Glutamatergic neuron (in vitro differentiated cells): ENCODE results near the gene STARD9. TPM values are rescaled to one million over a fixed set of nuclear protein-coding genes. Genes with fewer than 3 reads are reported as not detected.
"Not testable (repeated sequence)": the region's sequence is repeated elsewhere in the genome, so short reads cannot be mapped to it uniquely, and the experiment has no call there.

Experiments used
- DNase-seq: peaks from one replicate; pipeline ENCODE4 v3.0.0; 2022
- H3K27ac Mint-ChIP-seq: one replicate; pipeline ENCODE4 v1.8.0; 2020; ENCODE audit warnings: mild to moderate bottlenecking, mixed read lengths, inconsistent platforms; ENCODE audit not compliant: unreplicated experiment
- H3K27me3 Mint-ChIP-seq: one replicate; pipeline ENCODE4 v1.8.0; 2020; ENCODE audit warnings: mild to moderate bottlenecking, moderate library complexity, mixed read lengths, inconsistent platforms; ENCODE audit not compliant: unreplicated experiment
- H3K36me3 Mint-ChIP-seq: one replicate; pipeline ENCODE4 v1.8.0; 2020; ENCODE audit warnings: mild to moderate bottlenecking, mixed read lengths, inconsistent platforms; ENCODE audit not compliant: unreplicated experiment
- H3K4me1 Mint-ChIP-seq: one replicate; pipeline ENCODE4 v1.8.0; 2020; ENCODE audit warnings: mild to moderate bottlenecking, low read depth, mixed read lengths, inconsistent platforms; ENCODE audit not compliant: unreplicated experiment
- H3K4me3 Mint-ChIP-seq: one replicate; pipeline ENCODE4 v1.8.0; 2020; ENCODE audit warnings: mild to moderate bottlenecking, mixed read lengths, inconsistent platforms; ENCODE audit not compliant: unreplicated experiment
- H3K9me3 Mint-ChIP-seq: one replicate; pipeline ENCODE4 v1.8.0; 2020; ENCODE audit warnings: mild to moderate bottlenecking, moderate library complexity, mixed read lengths, inconsistent platforms; ENCODE audit not compliant: unreplicated experiment
- CTCF ChIP-seq: fragments of 200-600 bp; sonication (generic); IDR thresholded peaks from one replicate; pipeline ENCODE4 v1.5.0; 2021; ENCODE audit not compliant: partially characterized antibody, unreplicated experiment
- total RNA-seq: library from RNA; stranded (reverse); fragmentation: NEBNext Ultra II Directional; extraction: Animal tissue kit (Norgen Biotek cat#: 25700); gene quantifications from one replicate; pipeline ENCODE4 v1.2.1, GENCODE V29; 2021; ENCODE audit not compliant: unreplicated experiment

Gene STARD9
- total RNA-seq, 1 donor from 2014 or later = 45.1 TPM

- peaks cover 8% of the 10 kb centered on the region for H3K4me1 Mint-ChIP-seq
- H3K4me3 Mint-ChIP-seq = no peak overlapping the region
- no peak for TF ChIP-seq CTCF
- H3K36me3 Mint-ChIP-seq = no peaks in the 10 kb centered on the region
- no peak for DNase-seq
- no peak overlapping the region for H3K27ac Mint-ChIP-seq
- no peaks in the 10 kb centered on the region for H3K9me3 Mint-ChIP-seq
- H3K27me3 Mint-ChIP-seq = peaks cover 6% of the 10 kb centered on the region
Measured at GRCh38 chr15:42553554-42553953, 21.9 kb upstream of the STARD9 start.

GRCh38 chr15:42556550-42557207 is 18.7 kb upstream of the STARD9 start:
- H3K4me1 Mint-ChIP-seq, DNase-seq, H3K36me3 Mint-ChIP-seq, H3K27ac Mint-ChIP-seq, H3K27me3 Mint-ChIP-seq, H3K4me3 Mint-ChIP-seq, H3K9me3 Mint-ChIP-seq: not testable (repeated sequence)

- H3K27ac Mint-ChIP-seq = no peak overlapping the region
- H3K9me3 Mint-ChIP-seq = no peaks in the 10 kb centered on the region
- DNase-seq = no peak
- H3K4me3 Mint-ChIP-seq = no peak overlapping the region
- H3K27me3 Mint-ChIP-seq = no peaks in the 10 kb centered on the region
- H3K4me1 Mint-ChIP-seq = no peaks in the 10 kb centered on the region
- no peak for TF ChIP-seq CTCF
- no peaks in the 10 kb centered on the region for H3K36me3 Mint-ChIP-seq
Measured at GRCh38 chr15:42558739-42559138, 16.7 kb upstream of the STARD9 start.

- H3K27me3 Mint-ChIP-seq = peaks cover 5% of the 10 kb centered on the region
- H3K4me3 Mint-ChIP-seq = peak overlapping the region; percentile 94
- peaks cover 20% of the 10 kb centered on the region for H3K4me1 Mint-ChIP-seq
- H3K9me3 Mint-ChIP-seq = peaks cover 17% of the 10 kb centered on the region
- H3K36me3 Mint-ChIP-seq = no peaks in the 10 kb centered on the region
- TF ChIP-seq CTCF = no peak
- DNase-seq = no peak
- peak overlapping the region; percentile 96 for H3K27ac Mint-ChIP-seq
Measured at GRCh38 chr15:42576040-42576594, 711 bp downstream of the STARD9 start.

GRCh38 chr15:42576776-42577175 is 1.4 kb downstream of the STARD9 start:
- TF ChIP-seq CTCF = no peak
- Mint-ChIP-seq H3K9me3 (peaks cover 19% of the 10 kb centered on the region), H3K4me1 (peaks cover 20% of the 10 kb centered on the region), H3K27ac (peak overlapping the region; percentile 96), H3K4me3 (peak overlapping the region; percentile 94), H3K27me3 (peaks cover 5% of the 10 kb centered on the region), H3K36me3 (no peaks in the 10 kb centered on the region)
- DNase-seq = no peak
